ENCODE measurements around the gene FBXO9. TPM values are rescaled to one million over a fixed set of nuclear protein-coding genes. Genes with fewer than 3 reads are reported as not detected.
A peak's percentile ranks its signal among the peaks of the same experiment; 100 is the strongest.

Gene FBXO9
- total RNA-seq, 2 experiments from 2014 or later: 40.8 to 41.6 TPM

DNA sequence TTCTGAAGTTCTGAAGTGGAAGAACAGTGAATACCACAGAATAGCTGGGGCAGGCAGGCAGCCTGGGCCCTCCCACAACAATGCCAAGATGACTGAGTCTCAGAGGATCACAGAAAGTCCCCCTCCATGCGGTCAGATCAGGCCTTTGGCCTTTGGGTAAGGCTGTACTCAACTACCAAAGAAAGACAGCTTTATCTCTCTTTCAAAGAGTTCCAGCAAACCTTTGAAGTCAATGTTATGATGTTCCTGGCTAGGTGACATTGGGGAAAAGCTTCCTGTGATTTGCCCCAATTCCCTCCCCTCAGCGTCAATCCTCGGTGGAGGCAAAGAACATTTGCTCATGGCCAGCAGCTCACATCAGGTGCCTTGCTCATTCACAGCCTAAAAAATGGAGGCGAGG, 10.7 kb upstream of the FBXO9 start:
- Mint-ChIP-seq H3K36me3 (ENCODE audit: low read depth) (peaks cover 8% of the 10 kb centered on the region), H3K27ac (no peak overlapping the region), H3K4me3 (no peak overlapping the region), H3K9me3 (no peaks in the 10 kb centered on the region), H3K27me3 (no peaks in the 10 kb centered on the region), H3K4me1 (ENCODE audit: low read depth) (peaks cover 21% of the 10 kb centered on the region)
- no peak for DNase-seq
- POLR2A ChIA-PET: interaction anchor here (1.2 to 2.7 kb wide), 3 partner anchors 9 to 59 kb away, joined by 3 to 8 read pairs (median 8); partner anchors contain the start of genes FBXO9 and GSTA4
- CTCF ChIA-PET: no interaction called here
- no peak for ATAC-seq
- intact Hi-C loops (cut with micrococcal nuclease): no loop called here
- TF ChIP-seq, protein P1, sequence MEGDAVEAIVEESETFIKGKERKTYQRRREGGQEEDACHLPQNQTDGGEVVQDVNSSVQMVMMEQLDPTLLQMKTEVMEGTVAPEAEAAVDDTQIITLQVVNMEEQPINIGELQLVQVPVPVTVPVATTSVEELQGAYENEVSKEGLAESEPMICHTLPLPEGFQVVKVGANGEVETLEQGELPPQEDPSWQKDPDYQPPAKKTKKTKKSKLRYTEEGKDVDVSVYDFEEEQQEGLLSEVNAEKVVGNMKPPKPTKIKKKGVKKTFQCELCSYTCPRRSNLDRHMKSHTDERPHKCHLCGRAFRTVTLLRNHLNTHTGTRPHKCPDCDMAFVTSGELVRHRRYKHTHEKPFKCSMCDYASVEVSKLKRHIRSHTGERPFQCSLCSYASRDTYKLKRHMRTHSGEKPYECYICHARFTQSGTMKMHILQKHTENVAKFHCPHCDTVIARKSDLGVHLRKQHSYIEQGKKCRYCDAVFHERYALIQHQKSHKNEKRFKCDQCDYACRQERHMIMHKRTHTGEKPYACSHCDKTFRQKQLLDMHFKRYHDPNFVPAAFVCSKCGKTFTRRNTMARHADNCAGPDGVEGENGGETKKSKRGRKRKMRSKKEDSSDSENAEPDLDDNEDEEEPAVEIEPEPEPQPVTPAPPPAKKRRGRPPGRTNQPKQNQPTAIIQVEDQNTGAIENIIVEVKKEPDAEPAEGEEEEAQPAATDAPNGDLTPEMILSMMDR (IDR thresholded peaks at IDR 0.05): no peak

DNA sequence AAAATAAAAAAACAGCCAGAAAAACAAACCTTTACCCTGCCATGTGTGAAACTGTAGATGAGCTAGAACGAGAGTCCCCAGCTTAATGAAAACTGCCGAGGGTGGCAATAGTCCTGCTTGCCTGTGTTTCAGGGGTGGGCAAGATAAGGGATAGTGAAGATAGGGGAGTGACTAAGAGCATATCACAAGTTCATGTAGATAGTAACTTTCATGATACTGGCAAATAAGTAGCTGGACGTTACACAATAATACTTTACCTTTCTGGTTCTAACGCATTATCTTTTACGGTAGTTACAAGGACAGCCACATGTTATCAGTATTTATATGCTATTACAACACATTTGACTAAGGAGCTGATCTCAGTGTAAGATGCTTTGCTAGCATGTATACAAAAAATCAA, 9.3 kb upstream of the FBXO9 start:
- CTCF ChIA-PET: interaction anchor here (1.3 to 2.5 kb wide), 3 partner anchors 9 to 59 kb away, joined by 3 to 10 read pairs (median 4); no protein-coding TSS in a partner anchor
- TF ChIP-seq, protein P1 (IDR thresholded peaks at IDR 0.05): no peak
- H3K27ac Mint-ChIP-seq: no peak overlapping the region
- H3K4me1 Mint-ChIP-seq (ENCODE audit: low read depth): peaks cover 33% of the 10 kb centered on the region
- no peaks in the 10 kb centered on the region for H3K27me3 Mint-ChIP-seq
- intact Hi-C loops (cut with micrococcal nuclease): no loop called here
- no peak for ATAC-seq
- H3K36me3 Mint-ChIP-seq (ENCODE audit: low read depth): peaks cover 8% of the 10 kb centered on the region
- H3K9me3 Mint-ChIP-seq: no peaks in the 10 kb centered on the region
- DNase-seq: no peak
- no peak overlapping the region for H3K4me3 Mint-ChIP-seq
- POLR2A ChIA-PET: interaction anchor here (0.8 to 2.7 kb wide), 4 partner anchors 8 to 61 kb away, joined by 3 to 8 read pairs (median 6); partner anchors contain the start of genes FBXO9 and GSTA4

DNA sequence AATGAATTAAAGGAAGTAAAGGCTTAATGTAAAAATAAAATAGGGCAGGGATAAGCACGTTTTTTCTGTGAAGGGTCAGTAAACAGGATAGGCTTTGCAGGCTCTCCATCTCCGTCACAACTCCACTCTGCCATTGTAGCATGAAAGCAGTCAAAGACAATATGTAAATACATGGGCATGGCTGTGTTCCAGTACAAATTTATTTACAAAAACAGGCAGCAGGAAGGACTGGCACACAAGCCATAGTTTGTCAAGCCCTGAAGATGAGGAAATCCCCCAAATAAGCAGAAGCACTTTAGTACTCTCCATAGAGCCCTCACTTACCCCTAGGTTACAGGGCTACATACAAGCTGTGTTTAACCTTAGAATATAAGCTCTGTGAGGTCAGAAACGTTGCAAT, 8.9 kb upstream of the FBXO9 start:
- Mint-ChIP-seq H3K4me1 (ENCODE audit: low read depth) (peaks cover 34% of the 10 kb centered on the region), H3K4me3 (no peak overlapping the region), H3K27ac (no peak overlapping the region), H3K36me3 (ENCODE audit: low read depth) (peaks cover 8% of the 10 kb centered on the region), H3K27me3 (no peaks in the 10 kb centered on the region), H3K9me3 (no peaks in the 10 kb centered on the region)
- CTCF ChIA-PET: interaction anchor here (1.3 to 2.5 kb wide), 3 partner anchors 9 to 60 kb away, joined by 3 to 10 read pairs (median 4); no protein-coding TSS in a partner anchor
- POLR2A ChIA-PET: interaction anchor here (0.8 to 2.7 kb wide), 3 partner anchors 9 to 61 kb away, joined by 3 to 8 read pairs (median 8); partner anchors contain the start of genes FBXO9 and GSTA4
- intact Hi-C loops (cut with micrococcal nuclease): no loop called here
- TF ChIP-seq, protein P1 (IDR thresholded peaks at IDR 0.05): no peak
- DNase-seq (no peak), ATAC-seq (no peak)

GRCh38 chr6:53058388-53059195, 6.6 kb upstream of the FBXO9 start:
- ATAC-seq (no peak), DNase-seq (no peak)
- ChIA-PET POLR2A (interaction anchor here (0.6 to 1.0 kb wide), 2 partner anchors 9 to 10 kb away, joined by 3 read pairs; no protein-coding TSS in a partner anchor), CTCF (interaction anchor here (0.6 to 1.9 kb wide), 2 partner anchors 8 to 334 kb away, joined by 3 to 5 read pairs; no protein-coding TSS in a partner anchor)
- Mint-ChIP-seq H3K27me3 (no peaks in the 10 kb centered on the region), H3K36me3 (ENCODE audit: low read depth) (no peaks in the 10 kb centered on the region), H3K4me3 (no peak overlapping the region), H3K27ac (peak overlapping the region; percentile 2), H3K9me3 (no peaks in the 10 kb centered on the region), H3K4me1 (ENCODE audit: low read depth) (peaks cover 44% of the 10 kb centered on the region)
- TF ChIP-seq, protein P1 (IDR thresholded peaks at IDR 0.05): no peak
- intact Hi-C loops (cut with micrococcal nuclease): no loop called here

Measured in activated CD8-positive, alpha-beta T cell treated with anti-CD3 and anti-CD28 coated beads for 36 hours (primary cell).